CD4-positive, alpha-beta T cell treated with Interleukin-6 at 100 ng/mL for 8 hours (primary cell): Measurements from ENCODE around the gene TPRG1.
A peak's percentile ranks its signal among the peaks of the same experiment; 100 is the strongest.

Source experiments
- DNase-seq: peaks from one replicate; pipeline ENCODE4 v3.0.0-alpha.2; 2020; ENCODE audit warnings: mixed read lengths, low spot score

TPRG1 gene

GRCh38 chr3:189171707-189172106, at the start of gene TPRG1:
Gene TPRG1 (plus strand): TSS chr3:189171971. CDS start chr3:189207385, 35,414 bp downstream.
- DNase-seq: no peak

DNA sequence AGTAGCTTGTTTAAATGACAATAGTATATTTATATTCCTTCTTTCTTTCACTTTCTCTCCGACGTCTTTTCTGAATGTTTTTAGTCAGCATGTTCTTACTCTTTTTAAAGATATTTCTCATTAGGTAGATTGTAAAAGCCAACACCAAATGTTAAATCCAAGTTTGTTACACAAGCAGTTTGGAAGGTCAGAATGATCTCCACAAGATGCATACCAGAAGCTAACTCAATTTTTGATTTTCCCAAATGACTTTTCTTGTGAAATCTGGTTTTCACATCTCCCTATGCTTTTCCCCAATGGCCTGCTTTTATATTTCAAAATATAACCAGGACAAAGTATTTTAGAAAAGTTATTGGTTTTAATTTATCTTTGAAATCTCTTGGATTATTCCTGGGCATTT, 49.7 kb upstream of the TPRG1 start:
- no peak for DNase-seq

- DNase-seq: no peak
Observed at GRCh38 chr3:189122526-189123205, 49.1 kb upstream of the TPRG1 start.

GRCh38 chr3:189123595-189124387, 48.0 kb upstream of the TPRG1 start:
- DNase-seq: no peak

GRCh38 chr3:189132231-189132671, 39.5 kb upstream of the TPRG1 start:
- peak; percentile 87 for DNase-seq

GRCh38 chr3:189132839-189133238, 38.9 kb upstream of the TPRG1 start:
- DNase-seq: no peak

DNA sequence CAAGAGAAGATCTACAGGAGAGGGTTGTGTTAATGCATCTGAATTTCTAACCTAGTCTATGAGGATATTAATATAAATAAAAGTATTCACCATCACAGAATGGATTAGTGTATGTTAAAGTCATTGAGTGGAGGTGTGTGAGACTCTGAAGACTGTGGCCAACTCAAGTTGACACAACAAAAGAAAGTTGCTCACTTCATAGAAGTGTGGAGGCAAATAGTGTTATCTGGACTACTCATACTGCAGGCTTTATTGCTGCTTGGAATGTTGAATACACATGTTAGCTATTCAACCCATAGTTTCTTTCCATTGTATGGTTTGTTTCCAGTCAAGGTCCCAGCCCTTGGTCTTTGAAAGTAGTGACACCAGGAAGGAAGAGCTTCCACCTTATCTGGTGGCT, 38.0 kb upstream of the TPRG1 start:
- no peak for DNase-seq

GRCh38 chr3:189137416-189137815, 34.4 kb upstream of the TPRG1 start:
- no peak for DNase-seq

- DNase-seq: no peak
Observed at GRCh38 chr3:189138901-189139610, 32.7 kb upstream of the TPRG1 start.

GRCh38 chr3:189139611-189139940, 32.2 kb upstream of the TPRG1 start:
- no peak for DNase-seq

- peak; percentile 69 for DNase-seq
Observed at GRCh38 chr3:189142527-189142926, 29.2 kb upstream of the TPRG1 start.

- DNase-seq: no peak
Observed at GRCh38 chr3:189143321-189143720, 28.4 kb upstream of the TPRG1 start.

DNA sequence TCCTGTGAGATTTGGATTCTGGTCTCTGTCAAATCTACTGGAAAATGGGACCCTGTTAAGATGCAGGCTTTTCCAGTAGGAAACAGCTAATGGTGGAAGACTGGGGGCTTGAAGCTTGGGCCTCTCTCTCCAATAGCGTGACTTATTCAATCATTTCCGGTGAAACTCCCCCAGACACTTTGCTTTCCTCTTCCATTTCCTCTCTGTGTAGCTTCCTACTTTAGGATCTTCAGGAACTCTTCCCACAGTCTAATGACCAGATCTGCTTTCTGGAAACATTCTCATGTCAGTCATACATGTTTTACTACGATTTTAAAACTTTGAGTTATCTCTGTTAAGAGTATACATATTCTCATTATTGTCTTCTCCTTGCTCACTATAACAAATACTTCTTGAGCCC, 28.0 kb upstream of the TPRG1 start:
- DNase-seq: no peak

DNA sequence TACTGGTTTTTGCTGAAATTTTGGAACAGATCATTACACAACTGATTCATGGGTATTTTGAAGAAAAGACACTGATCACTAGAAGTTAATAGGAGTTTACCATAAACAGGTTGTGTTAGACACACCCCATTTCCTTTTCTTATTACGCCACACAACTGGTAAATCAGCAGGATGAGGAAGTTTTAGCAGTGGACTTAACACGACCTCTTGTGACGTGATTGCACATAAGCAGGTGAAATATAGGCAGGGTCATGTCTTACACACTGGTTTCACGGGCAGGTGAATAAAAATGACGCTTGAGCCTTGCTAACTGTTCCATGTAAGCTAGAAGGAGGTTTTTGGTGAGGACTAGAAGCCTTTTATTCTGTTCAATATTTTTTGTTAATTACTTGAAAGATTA, 27.1 kb upstream of the TPRG1 start:
- peak; percentile 70 for DNase-seq

DNA sequence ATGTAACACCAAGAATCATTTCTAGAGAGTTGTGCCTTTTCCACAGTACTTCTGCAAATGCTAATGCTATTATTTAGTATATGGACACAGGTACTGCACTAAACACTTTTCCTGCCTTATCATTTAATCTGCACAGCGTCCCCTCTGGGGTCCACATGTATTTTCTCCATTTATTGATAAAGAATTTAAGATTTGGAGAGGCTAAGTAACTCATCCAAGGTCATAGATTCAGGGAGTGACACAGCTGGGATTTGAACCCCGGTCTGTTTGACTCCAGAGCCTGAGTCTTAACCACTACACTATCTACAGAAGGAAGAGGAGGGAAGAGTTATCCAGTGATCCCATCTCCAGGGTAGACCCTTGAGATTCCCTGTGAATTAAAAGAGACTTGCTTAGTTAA, 24.9 kb upstream of the TPRG1 start:
- DNase-seq: no peak

DNA sequence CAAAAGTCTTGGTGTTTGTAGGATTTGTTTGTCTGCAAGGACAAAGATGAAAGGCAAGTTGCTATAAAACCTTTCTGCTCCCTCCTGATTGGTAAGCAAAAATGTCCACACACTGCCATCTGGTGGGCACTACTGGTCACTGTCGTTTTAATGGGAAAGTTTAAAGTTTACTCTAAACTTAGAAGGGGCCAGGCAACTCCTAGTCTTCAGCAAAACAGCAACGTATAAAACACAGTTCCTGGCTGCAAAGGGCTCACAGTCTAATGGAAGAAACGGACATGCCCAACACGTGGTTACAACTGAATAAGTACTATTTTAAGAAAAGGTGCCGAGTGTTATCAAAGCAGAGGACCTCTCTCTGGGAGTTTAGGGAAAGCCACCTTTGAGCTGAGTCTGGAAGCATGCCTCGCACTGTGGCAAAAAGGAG, 23.7 kb upstream of the TPRG1 start:
- DNase-seq: peak; percentile 71

- DNase-seq: no peak
Observed at GRCh38 chr3:189149203-189149602, 22.6 kb upstream of the TPRG1 start.

DNA sequence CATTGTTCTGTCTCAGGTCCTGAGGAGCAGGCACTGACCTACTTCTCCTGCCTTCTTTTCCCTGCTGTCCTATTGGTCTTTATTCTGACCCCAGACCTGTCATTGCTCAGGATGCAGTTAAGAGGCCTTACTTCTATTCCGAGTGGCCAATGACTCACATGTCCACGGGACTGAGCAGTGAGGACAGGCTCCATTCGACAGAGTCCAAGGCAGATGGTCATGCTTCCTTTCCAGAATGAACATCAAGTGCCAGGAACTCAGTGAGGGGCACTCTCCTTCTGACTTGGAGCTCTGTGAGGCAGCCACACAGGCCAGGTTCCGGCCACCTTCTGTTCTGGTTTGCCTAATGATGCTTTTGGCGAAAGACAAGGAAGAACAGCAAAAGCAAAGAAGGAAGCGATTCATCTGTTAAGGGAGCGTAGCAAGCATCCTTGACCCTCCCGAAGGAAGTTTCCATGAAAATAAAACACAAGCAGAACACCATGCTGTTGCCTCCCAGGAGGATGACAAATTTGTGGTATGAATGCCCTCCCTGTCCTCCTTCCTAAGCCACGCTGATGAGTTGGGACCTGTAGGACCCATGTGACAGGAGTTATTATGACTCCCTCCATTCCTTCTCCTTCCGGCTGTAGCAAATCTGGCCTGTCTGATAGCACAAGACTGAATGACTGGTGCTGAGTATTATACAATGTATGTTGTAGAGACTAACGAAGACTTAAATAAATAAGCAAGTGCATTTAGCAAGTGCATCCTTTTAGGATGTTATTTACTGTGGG, 14.4 kb upstream of the TPRG1 start:
- no peak for DNase-seq

DNA sequence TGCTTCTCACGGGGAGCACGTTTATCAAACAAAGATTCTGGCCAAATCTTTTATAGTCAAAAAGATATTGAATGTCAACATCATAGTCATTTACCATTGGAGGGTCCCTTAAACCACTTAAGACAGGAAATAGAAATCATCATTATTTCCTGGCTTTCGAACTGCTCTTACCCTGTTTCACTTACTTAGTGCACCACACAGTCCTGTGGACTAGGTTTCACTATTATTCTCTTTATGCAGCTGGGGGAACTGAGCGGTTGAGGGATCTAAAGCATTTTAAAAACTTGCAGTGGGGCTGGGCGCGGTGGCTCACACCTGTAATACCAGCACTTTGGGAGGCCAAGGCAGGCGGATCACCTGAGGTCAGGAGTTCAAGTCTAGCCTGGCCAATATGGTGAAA, 13.7 kb upstream of the TPRG1 start:
- DNase-seq: no peak

- no peak for DNase-seq
Observed at GRCh38 chr3:189160519-189161309, 11.1 kb upstream of the TPRG1 start.

- DNase-seq: no peak
Observed at GRCh38 chr3:189165092-189165612, 6.6 kb upstream of the TPRG1 start.
